GM06990 (cell line): Measurements from ENCODE around the gene CLECL1.
A peak's percentile ranks its signal among the peaks of the same experiment; 100 is the strongest.
"Not testable (repeated sequence)": the region's sequence is repeated elsewhere in the genome, so short reads cannot be mapped to it uniquely, and the experiment has no call there.

Source experiments
- DNase-seq: peaks from one replicate; pipeline ENCODE4 v3.0.0-alpha.2; 2011; ENCODE audit not compliant: insufficient read length; ENCODE audit errors: extremely low read depth
- H3K27me3 ChIP-seq: replicated peaks from 2 replicates; pipeline ENCODE4 v1.6.0; 2011; ENCODE audit warnings: low read length; ENCODE audit not compliant: control insufficient read depth, insufficient read depth
- H3K36me3 ChIP-seq: 2 replicates; pipeline ENCODE4 v1.5.1; 2011; ENCODE audit warnings: low read length; ENCODE audit not compliant: control insufficient read depth, insufficient read depth
- H3K4me3 ChIP-seq: replicated peaks from 2 replicates; pipeline ENCODE4 v1.5.1; 2011; ENCODE audit warnings: low read depth, mild to moderate bottlenecking, control low read depth, low read length
- TF ChIP-seq, protein P1 (sequence below): IDR thresholded peaks from 2 replicates; pipeline ENCODE4 v1.5.1; 2011; ENCODE audit warnings: low read length, control low read depth, mild to moderate bottlenecking, inconsistent platforms; ENCODE audit not compliant: insufficient read depth, poor library complexity, severe bottlenecking

The CLECL1 gene

DNA sequence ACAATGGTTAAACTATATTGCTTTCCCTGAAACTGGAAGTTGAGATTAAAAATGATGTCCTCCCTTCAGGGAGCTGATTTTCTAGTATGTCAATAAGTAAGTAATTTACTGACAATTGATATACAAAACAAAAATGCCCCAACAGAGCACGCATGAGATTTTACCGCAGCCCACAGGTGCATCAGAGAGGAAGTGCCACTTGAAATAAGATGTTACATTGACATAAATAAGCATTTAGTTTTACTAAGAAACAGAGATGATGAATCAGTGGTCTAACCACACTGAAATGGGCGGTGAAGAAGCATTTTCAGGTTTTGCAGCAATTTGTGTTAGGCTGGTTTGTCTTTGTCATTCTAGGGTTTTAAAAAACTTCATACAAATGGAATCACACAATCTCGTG lies 8.8 kb upstream of the CLECL1 start:
- no peaks in the 10 kb centered on the region for H3K27me3 ChIP-seq
- no peaks in the 10 kb centered on the region for H3K36me3 ChIP-seq
- TF ChIP-seq, protein P1, sequence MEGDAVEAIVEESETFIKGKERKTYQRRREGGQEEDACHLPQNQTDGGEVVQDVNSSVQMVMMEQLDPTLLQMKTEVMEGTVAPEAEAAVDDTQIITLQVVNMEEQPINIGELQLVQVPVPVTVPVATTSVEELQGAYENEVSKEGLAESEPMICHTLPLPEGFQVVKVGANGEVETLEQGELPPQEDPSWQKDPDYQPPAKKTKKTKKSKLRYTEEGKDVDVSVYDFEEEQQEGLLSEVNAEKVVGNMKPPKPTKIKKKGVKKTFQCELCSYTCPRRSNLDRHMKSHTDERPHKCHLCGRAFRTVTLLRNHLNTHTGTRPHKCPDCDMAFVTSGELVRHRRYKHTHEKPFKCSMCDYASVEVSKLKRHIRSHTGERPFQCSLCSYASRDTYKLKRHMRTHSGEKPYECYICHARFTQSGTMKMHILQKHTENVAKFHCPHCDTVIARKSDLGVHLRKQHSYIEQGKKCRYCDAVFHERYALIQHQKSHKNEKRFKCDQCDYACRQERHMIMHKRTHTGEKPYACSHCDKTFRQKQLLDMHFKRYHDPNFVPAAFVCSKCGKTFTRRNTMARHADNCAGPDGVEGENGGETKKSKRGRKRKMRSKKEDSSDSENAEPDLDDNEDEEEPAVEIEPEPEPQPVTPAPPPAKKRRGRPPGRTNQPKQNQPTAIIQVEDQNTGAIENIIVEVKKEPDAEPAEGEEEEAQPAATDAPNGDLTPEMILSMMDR, result no peak
- no peak overlapping the region for H3K4me3 ChIP-seq
- DNase-seq, result peak; percentile 61

DNA sequence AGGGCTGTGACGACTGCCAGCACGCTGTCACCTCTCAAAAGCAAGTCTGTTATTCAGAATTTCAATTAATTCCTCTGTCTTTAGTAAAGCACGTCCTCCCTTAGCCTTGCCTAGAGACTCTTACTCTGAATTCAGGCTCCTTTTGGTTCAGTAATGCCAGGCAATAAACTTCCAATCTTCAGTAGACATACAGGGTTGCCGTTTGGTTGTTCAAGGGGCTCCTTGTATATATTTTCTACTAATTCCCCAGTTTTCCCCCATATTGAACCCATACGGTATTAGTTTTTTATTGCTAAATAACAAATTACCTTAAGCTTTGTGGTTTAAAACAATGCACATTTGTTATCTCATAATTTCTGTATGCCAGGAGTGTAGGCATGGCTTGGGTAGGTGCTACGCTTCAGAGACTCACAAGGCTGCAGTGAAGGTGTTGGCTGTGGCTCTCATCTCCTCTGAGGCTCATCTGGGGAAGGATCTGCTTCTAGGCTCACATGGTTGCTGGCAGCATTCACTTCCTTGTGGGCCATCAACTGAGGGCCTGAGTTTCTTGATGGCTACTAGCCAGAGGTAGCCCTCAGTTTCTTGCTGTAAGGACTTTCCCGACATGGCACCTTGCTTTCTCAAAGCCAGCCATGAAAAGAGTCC lies 7.3 kb upstream of the CLECL1 start:
- Histone ChIP-seq H3K27me3 (no peaks in the 10 kb centered on the region), H3K4me3 (no peak overlapping the region), H3K36me3 (no peaks in the 10 kb centered on the region)
- TF ChIP-seq, protein P1, result no peak
- DNase-seq, result no peak

DNA sequence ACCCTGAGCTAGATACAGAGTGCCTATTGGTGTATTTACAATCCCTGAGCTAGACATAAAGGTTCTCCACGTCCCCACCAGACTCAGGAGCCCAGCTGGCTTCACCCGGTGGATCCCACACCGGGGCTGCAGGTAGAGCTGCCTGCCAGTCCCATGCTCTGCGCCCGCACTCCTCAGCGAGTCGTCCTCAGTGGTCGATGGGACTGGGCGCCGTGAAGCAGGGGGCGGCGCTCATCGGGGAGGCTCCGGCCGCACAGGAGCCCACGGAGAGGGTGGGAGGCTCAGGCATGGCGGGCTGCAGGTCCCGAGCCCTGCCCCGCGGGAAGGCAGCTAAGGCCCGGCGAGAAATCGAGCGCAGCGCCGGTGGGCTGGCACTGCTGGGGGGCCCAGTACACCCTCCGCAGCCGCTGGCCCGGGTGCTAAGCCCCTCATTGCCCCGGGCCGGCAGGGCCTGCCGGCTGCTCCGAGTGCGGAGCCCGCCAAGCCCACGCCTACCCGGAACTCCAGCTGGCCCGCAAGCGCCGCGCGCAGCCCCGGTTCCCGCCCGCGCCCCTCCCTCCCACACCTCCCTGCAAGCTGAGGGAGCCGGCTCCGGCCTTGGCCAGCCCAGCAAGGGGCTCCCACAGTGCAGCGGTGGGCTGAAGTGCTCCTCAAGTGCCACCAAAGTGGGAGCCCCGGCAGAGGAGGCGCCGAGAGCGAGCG lies 6.7 kb upstream of the CLECL1 start:
- not testable (repeated sequence) for H3K4me3 ChIP-seq, DNase-seq, H3K27me3 ChIP-seq, H3K36me3 ChIP-seq

DNA sequence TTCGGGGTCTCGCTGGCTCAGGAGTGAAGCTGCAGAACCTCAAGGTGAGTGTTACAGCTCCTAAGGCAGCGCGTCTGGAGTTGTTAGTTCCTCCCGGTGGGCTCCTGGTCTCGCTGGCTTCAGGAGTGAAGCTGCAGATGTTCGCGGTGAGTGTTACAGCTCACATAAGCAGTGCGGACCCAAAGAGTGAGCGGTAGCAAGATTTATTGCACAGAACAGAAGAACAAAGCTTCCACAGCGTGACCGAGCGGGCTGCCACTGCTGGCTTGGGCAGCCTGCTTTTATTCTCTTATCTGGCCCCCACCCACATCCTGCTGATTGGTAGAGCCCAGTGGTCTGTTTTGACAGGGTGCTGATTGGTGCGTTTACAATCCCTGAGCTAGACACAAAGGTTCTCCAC lies 6.0 kb upstream of the CLECL1 start:
- not testable (repeated sequence) for H3K27me3 ChIP-seq, DNase-seq, H3K4me3 ChIP-seq, H3K36me3 ChIP-seq

DNA sequence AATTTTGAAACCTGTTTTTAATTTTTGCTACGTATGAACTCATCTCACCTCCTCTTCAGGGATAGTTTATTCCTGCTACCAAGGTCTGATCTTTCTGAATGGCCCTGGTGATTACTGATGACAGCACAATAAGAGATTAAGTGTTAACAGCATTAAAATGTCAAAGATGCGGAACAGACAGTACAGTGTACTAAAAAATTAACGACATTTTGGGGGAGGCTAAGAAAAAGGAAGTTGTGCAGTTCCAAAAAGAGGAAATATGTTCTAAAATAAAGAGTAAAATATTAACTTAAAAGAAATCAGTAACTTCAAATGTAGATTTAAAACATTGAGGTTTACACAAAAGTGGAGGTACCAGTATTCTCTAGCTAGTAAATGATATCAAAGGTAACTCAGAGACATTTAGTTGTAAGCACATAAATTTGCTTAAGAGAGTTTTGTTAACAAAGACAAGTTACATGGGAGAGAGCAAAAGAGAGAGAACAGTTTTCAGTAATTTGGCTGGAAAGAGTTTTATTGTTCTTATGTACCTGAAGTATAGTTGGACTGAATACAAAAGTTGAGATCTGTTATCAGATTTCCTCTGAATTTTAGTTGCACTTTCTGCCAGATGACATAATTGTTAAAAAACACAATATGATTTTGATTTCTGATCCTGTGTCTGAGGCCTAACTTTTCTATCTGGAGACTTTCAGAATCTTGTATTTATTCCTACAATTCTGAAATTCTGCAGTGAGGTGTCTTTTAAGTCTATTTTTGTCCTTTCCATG lies 4.2 kb upstream of the CLECL1 start:
- no peak overlapping the region for H3K4me3 ChIP-seq
- DNase-seq, result no peak
- H3K27me3 ChIP-seq, result no peaks in the 10 kb centered on the region
- no peaks in the 10 kb centered on the region for H3K36me3 ChIP-seq
- TF ChIP-seq, protein P1, result no peak

DNA sequence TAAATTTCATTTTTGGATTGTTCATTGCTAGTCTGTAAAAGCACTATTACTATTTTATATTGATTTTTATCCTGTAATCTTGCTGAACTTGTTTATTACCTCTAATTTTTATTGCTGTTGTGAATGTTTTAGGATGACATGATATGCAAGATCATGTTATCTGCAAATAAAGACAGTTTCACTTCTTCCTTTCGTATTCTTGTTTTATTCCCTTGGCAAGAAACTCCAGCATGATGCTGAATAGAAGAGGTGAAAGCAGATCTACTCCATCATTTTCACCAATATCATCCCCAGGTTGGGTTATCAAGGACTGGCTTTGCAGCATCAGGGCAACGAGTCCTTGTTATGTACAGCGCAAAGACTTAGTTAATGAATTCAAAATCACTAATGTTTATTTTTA lies 2.7 kb upstream of the CLECL1 start:
- no peak for DNase-seq
- no peak overlapping the region for H3K4me3 ChIP-seq
- H3K36me3 ChIP-seq, result no peaks in the 10 kb centered on the region
- H3K27me3 ChIP-seq, result no peaks in the 10 kb centered on the region
- TF ChIP-seq, protein P1, result no peak
